Rectal smooth muscle tissue (tissue), 1 donor: Measurements from ENCODE around the gene MYOZ3.

ENCODE experiments used
- H3K27ac ChIP-seq: one replicate; pipeline ENCODE4 v1.7.0; 2013; ENCODE audit warnings: low read depth, low read length, inconsistent platforms
- H3K27me3 ChIP-seq: one replicate; pipeline ENCODE4 v1.7.0; 2013; ENCODE audit warnings: low read length; ENCODE audit not compliant: control insufficient read depth, insufficient read depth
- H3K36me3 ChIP-seq: one replicate; pipeline ENCODE4 v1.7.0; 2013; ENCODE audit warnings: low read length; ENCODE audit not compliant: control insufficient read depth, insufficient read depth
- H3K4me1 ChIP-seq: one replicate; pipeline ENCODE4 v1.7.0; 2013; ENCODE audit warnings: low read length; ENCODE audit not compliant: control insufficient read depth, insufficient read depth
- H3K4me3 ChIP-seq: one replicate; pipeline ENCODE4 v1.7.0; 2013; ENCODE audit warnings: low read length
- H3K9ac ChIP-seq: one replicate; pipeline ENCODE4 v1.7.0; 2013; ENCODE audit warnings: low read length

The MYOZ3 gene

GRCh38 chr5:150674341-150674821 lies 13.3 kb downstream of the MYOZ3 start:
- no peak overlapping the region for H3K9ac ChIP-seq
- no peaks in the 10 kb centered on the region for H3K36me3 ChIP-seq
- H3K4me1 ChIP-seq = peaks cover 3% of the 10 kb centered on the region
- H3K4me3 ChIP-seq = no peak overlapping the region
- no peak overlapping the region for H3K27ac ChIP-seq
- H3K27me3 ChIP-seq = peaks cover 3% of the 10 kb centered on the region

- peaks cover 3% of the 10 kb centered on the region for H3K4me1 ChIP-seq
- no peak overlapping the region for H3K27ac ChIP-seq
- H3K36me3 ChIP-seq = no peaks in the 10 kb centered on the region
- no peak overlapping the region for H3K4me3 ChIP-seq
- H3K9ac ChIP-seq = no peak overlapping the region
- H3K27me3 ChIP-seq = peaks cover 3% of the 10 kb centered on the region
Measured at GRCh38 chr5:150675069-150675468, 14.0 kb downstream of the MYOZ3 start.

DNA sequence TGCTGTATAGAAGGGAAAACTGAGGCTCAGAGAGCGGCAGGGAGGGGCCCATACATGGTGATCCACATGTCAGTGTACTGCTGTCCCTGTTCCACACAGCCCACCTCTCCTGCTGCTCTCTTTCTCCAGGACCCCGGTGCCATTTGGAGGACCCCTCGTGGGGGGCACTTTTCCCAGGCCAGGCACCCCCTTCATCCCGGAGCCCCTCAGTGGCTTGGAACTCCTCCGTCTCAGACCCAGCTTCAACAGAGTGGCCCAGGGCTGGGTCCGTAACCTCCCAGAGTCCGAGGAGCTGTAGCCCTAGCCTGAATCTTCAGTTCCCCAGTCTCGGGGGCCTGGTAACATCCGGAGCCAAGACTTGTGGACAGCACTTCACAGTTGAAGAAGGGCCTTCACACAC lies 15.5 kb downstream of the MYOZ3 start:
- Histone ChIP-seq H3K36me3 (no peaks in the 10 kb centered on the region), H3K4me3 (no peak overlapping the region), H3K9ac (no peak overlapping the region), H3K27ac (no peak overlapping the region), H3K4me1 (peaks cover 3% of the 10 kb centered on the region), H3K27me3 (peaks cover 3% of the 10 kb centered on the region)

- no peak overlapping the region for H3K9ac ChIP-seq
- no peaks in the 10 kb centered on the region for H3K27me3 ChIP-seq
- no peak overlapping the region for H3K27ac ChIP-seq
- H3K36me3 ChIP-seq = peaks cover 29% of the 10 kb centered on the region
- no peaks in the 10 kb centered on the region for H3K4me1 ChIP-seq
- H3K4me3 ChIP-seq = no peak overlapping the region
Measured at GRCh38 chr5:150689120-150689519, 28.1 kb downstream of the MYOZ3 start.

DNA sequence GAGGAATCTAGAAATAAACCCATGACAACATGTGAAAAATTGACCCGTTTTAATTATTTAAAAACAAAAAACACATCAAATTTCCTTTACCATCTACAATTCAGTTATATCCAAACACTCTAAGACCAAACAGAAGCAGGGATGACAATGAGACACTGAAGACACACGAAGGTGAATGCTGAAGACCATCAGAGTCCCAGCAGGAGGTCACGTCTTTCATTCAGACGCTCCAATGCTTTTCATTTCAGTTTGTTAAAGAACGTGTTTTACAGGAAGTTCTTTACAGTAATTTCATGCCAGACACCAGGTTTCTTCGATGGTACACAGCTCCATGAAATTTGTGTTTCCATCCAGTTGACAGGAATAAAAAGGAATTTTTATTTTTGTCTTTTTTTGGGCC lies 29.7 kb downstream of the MYOZ3 start:
- H3K27ac ChIP-seq = no peak overlapping the region
- H3K36me3 ChIP-seq = peaks cover 46% of the 10 kb centered on the region
- no peak overlapping the region for H3K9ac ChIP-seq
- H3K4me3 ChIP-seq = no peak overlapping the region
- no peaks in the 10 kb centered on the region for H3K4me1 ChIP-seq
- H3K27me3 ChIP-seq = no peaks in the 10 kb centered on the region

DNA sequence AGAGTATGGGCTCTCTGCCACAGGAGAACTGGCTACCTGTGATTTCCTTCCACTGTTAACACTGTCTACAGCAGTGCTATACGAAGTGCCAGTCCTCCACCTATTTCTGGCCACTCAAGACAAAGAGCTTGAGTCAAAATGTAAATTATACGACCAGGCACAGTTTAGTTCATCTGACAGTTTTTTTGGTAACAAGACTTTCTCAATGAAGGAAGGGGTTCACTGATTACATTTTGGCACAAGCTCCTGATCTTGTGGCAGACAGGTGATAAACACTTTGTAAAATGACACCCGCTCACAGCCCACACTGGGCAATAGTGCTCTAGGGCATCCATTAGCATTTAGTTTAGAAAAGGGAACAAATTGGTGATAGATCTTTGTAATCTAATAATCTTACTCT lies 31.2 kb downstream of the MYOZ3 start:
- H3K9ac ChIP-seq = no peak overlapping the region
- no peaks in the 10 kb centered on the region for H3K4me1 ChIP-seq
- H3K36me3 ChIP-seq = peaks cover 59% of the 10 kb centered on the region
- H3K27me3 ChIP-seq = no peaks in the 10 kb centered on the region
- H3K27ac ChIP-seq = no peak overlapping the region
- no peak overlapping the region for H3K4me3 ChIP-seq

- Histone ChIP-seq H3K36me3 (peaks cover 63% of the 10 kb centered on the region), H3K27ac (no peak overlapping the region), H3K9ac (no peak overlapping the region), H3K4me1 (peaks cover 4% of the 10 kb centered on the region), H3K27me3 (no peaks in the 10 kb centered on the region), H3K4me3 (no peak overlapping the region)
Measured at GRCh38 chr5:150694612-150695011, 33.6 kb downstream of the MYOZ3 start.

DNA sequence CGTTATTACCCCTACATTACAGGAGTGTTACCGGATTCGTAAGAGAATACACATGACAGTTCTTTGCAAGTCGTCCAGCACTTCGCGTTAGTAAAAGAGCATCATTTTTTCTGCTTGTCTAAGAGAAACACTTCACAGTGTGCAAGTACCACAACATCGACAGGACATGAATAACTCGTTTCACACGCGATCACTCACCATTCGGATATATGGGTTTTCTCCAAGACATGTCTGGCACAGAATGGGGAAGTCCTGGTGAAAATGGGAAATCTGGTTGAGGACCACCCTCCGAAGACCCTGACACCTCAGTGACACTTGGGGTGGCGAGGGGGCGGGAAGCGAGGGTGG lies 39.2 kb downstream of the MYOZ3 start:
- Histone ChIP-seq H3K27ac (peak overlapping the region; percentile 95), H3K36me3 (peaks cover 23% of the 10 kb centered on the region), H3K9ac (peak overlapping the region; percentile 95), H3K4me1 (peaks cover 9% of the 10 kb centered on the region), H3K27me3 (no peaks in the 10 kb centered on the region), H3K4me3 (peak overlapping the region; percentile 97)

DNA sequence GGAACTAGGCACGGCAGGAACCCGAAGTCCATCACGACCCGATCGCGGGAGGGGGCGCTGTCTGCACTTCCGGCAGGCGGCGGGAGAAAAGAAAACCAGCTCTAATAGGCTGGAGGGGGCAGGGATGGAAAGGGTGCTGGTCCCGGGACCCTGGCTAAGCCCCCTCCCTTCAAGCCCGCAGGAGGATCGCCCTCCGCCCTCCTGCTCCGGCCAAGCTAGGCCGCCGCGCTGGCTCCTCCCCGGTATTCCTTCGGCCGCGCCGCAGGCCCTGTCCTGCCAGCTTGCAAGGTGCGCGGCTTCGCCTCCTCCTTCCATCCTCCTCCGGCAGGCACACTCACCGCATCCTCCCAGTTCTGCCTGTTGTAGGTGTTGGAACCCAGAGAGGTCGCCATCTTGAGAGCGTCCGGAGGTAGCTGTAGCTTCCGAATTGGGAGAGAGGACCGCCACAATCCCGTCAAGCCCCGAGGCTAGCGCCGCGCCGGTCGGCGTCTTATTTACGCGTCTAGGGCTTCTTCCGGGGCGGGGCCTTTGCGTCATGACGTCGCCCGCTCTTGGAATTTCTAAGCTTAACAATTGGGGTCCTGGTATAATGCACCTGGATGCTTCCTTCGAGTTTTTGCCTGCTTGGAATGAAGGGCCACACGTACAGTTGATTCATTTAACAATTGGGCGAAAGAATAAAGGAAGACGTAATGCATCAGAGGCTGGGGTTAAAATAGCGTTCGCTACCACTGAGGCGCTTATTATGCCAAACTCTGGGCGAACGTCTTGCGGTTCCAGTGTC lies 39.7 kb downstream of the MYOZ3 start, which contains the start of gene RBM22:
Gene RBM22 (minus strand): TSS at position 469 of the 784 bp plus-strand sequence. CDS start 77 bp downstream, at position 392.
- Histone ChIP-seq H3K4me3 (peak within 1 kb of the TSS; percentile 97), H3K4me1 (peaks cover 9% of the 10 kb centered on the region)

GRCh38 chr5:150703762-150704161 lies 42.7 kb downstream of the MYOZ3 start:
- Histone ChIP-seq H3K27ac (no peak overlapping the region), H3K36me3 (peaks cover 3% of the 10 kb centered on the region), H3K27me3 (no peaks in the 10 kb centered on the region), H3K4me3 (no peak overlapping the region), H3K9ac (no peak overlapping the region), H3K4me1 (peaks cover 9% of the 10 kb centered on the region)

More for the DNA sequence above, 39.7 kb downstream of the MYOZ3 start, which contains the start of gene RBM22:
- Histone ChIP-seq H3K27me3 (no peaks in the 10 kb centered on the region), H3K27ac (peak within 1 kb of the TSS; percentile 95), H3K9ac (peak within 1 kb of the TSS; percentile 95), H3K36me3 (peaks cover 17% of the 10 kb centered on the region)

- Histone ChIP-seq H3K36me3 (peaks cover 22% of the 10 kb centered on the region), H3K27ac (no peak overlapping the region), H3K4me1 (no peaks in the 10 kb centered on the region), H3K9ac (no peak overlapping the region), H3K4me3 (no peak overlapping the region), H3K27me3 (no peaks in the 10 kb centered on the region)
Measured at GRCh38 chr5:150706776-150707390, 45.8 kb downstream of the MYOZ3 start.

DNA sequence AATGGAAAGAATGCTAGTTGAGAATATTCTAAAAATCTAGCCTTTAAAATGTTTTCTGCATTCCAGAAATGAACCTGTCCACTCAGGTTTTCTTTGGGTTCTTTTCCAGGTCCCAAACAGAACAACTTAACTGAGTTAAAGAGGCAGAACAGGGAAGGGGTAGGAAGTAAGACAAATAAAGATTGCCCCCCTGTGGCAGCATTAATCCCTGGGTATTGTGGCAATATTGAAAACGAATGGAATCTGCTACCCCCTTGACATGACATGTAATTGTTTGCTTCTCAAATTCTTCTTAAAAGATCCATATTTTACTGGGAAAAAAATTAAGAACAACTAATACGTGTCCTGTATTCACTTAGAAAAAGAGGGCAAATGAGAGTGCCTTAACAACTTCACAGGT lies 49.1 kb downstream of the MYOZ3 start:
- Histone ChIP-seq H3K4me1 (no peaks in the 10 kb centered on the region), H3K4me3 (no peak overlapping the region), H3K27me3 (no peaks in the 10 kb centered on the region), H3K27ac (no peak overlapping the region), H3K9ac (no peak overlapping the region), H3K36me3 (peaks cover 35% of the 10 kb centered on the region)
